GM23338 (cell line): ENCODE results near the gene BICRAL.

Experiments used
- EZH2 ChIP-seq: fragments of 200-600 bp; sonication (generic); IDR thresholded peaks from one replicate; pipeline ENCODE4 v1.8.0; 2017; ENCODE audit warnings: antibody characterized with exemption, mild to moderate bottlenecking, low read depth; ENCODE audit not compliant: unreplicated experiment
- EZH2phosphoT487 ChIP-seq: fragments of 200-600 bp; sonication (generic); IDR thresholded peaks from one replicate; pipeline ENCODE4 v1.8.1; 2018; ENCODE audit warnings: antibody characterized with exemption; ENCODE audit not compliant: unreplicated experiment
- POLR2AphosphoS5 ChIP-seq: IDR thresholded peaks from 2 replicates; pipeline ENCODE4 v1.6.1; 2016; ENCODE audit warnings: antibody characterized with exemption, low read depth
- TF ChIP-seq, protein P1 (sequence below), 2 experiments: fragments of 200-600 bp in 1 of 2; sonication (generic) in 1 of 2; conservative IDR thresholded peaks; 2 replicates each; pipeline versions ENCODE4 v1.5.1 to v1.6.1; 2016 to 2017; ENCODE audit warnings: antibody characterized with exemption in 2 of 2, low read depth in 2 of 2, mild to moderate bottlenecking in 2 of 2, moderate library complexity in 1 of 2

DNA sequence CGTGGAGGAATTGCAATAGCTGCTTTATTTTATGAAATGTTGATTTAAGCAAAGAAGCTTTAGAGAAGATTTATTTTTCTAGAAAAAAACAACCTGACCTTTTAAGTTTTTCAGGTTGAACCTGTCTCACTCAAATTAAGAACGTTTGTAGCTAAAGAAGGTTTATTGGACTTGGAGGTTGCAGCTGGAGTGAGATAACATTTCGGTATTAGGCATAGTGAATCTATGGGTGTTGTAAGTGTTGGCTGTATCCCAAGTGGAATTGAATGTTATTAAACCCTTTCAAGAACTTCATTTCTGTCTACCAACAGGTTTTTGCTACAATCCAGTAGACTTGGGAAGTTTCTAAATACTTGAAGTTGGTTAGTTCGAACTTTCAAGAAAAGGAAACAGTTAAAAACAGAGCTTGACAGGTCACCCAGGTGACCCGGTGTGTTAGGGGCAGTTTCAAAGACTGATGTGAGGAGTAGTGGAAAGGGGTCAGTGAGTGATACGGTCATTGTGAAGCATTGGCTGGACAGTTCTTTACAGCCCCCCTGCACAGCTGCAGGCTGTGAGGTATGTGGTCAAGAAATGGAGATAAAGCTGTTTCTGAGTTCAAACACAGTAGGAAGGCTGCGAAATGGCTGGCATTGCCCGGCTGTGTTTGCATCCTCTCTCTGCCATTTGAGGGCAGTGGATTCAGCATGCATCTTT is 33.5 kb upstream of the BICRAL start:
- TF ChIP-seq POLR2AphosphoS5 = no peak
- TF ChIP-seq, protein P1, sequence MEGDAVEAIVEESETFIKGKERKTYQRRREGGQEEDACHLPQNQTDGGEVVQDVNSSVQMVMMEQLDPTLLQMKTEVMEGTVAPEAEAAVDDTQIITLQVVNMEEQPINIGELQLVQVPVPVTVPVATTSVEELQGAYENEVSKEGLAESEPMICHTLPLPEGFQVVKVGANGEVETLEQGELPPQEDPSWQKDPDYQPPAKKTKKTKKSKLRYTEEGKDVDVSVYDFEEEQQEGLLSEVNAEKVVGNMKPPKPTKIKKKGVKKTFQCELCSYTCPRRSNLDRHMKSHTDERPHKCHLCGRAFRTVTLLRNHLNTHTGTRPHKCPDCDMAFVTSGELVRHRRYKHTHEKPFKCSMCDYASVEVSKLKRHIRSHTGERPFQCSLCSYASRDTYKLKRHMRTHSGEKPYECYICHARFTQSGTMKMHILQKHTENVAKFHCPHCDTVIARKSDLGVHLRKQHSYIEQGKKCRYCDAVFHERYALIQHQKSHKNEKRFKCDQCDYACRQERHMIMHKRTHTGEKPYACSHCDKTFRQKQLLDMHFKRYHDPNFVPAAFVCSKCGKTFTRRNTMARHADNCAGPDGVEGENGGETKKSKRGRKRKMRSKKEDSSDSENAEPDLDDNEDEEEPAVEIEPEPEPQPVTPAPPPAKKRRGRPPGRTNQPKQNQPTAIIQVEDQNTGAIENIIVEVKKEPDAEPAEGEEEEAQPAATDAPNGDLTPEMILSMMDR (conservative IDR thresholded peaks at IDR 0.05; ENCODE audit: low read depth in 2 of 2) = no peak
- TF ChIP-seq EZH2phosphoT487 = no peak
- TF ChIP-seq EZH2 = no peak
